CD8-positive, alpha-beta memory T cell (primary cell): ENCODE results near the gene DDX54. TPM values are rescaled to one million over a fixed set of nuclear protein-coding genes. Genes with fewer than 3 reads are reported as not detected.

Source experiments
- CTCF ChIA-PET: fragments of 350-600 bp; sonication (Branson Sonifier 250); formaldehyde crosslinking; loops from one replicate; lab custom pipeline; 2021; ENCODE audit warnings: antibody characterized with exemption; lab: Charles Lee
- POLR2A ChIA-PET: fragments of 350-600 bp; sonication (Branson Sonifier 250); formaldehyde crosslinking; loops from one replicate; lab custom pipeline; 2021; ENCODE audit warnings: antibody characterized with exemption; lab: Charles Lee
- DNase-seq, 5 donors: peaks; one replicate each; pipeline versions ENCODE4 v3.0.0 to v3.0.0-alpha.2; 2020 to 2022; ENCODE audit warnings: mixed read lengths in 1 of 5
- H3K27ac ChIP-seq: one replicate; pipeline ENCODE4 v1.7.0; 2013; ENCODE audit warnings: low read depth, mild to moderate bottlenecking, low read length, moderate library complexity
- H3K27me3 ChIP-seq: 2 replicates; pipeline ENCODE4 v1.7.0; 2013; ENCODE audit warnings: low read length, mild to moderate bottlenecking; ENCODE audit not compliant: insufficient read depth, poor library complexity, severe bottlenecking
- H3K36me3 ChIP-seq: 2 replicates; pipeline ENCODE4 v1.7.0; 2013; ENCODE audit warnings: mild to moderate bottlenecking, low read length, moderate library complexity; ENCODE audit not compliant: insufficient read depth
- H3K4me1 ChIP-seq: 2 replicates; pipeline ENCODE4 v1.7.0; 2013; ENCODE audit warnings: mild to moderate bottlenecking, low read length, moderate library complexity; ENCODE audit not compliant: insufficient read depth
- H3K4me3 ChIP-seq: 2 replicates; pipeline ENCODE4 v1.7.0; 2013; ENCODE audit warnings: mild to moderate bottlenecking, low read length
- H3K9me3 ChIP-seq: 2 replicates; pipeline ENCODE4 v1.7.0; 2013; ENCODE audit warnings: mild to moderate bottlenecking, low read length
- H3K27ac Mint-ChIP-seq, 8 donors: one replicate each; pipeline ENCODE4 v1.8.0; 2020 to 2021; ENCODE audit warnings: mixed read lengths in 8 of 8, mild to moderate bottlenecking in 6 of 8, inconsistent platforms in 3 of 8, moderate library complexity in 3 of 8
- H3K27me3 Mint-ChIP-seq, 2 donors: one replicate each; pipeline ENCODE4 v1.8.0; 2020 to 2021; ENCODE audit warnings: mixed read lengths in 2 of 2, mild to moderate bottlenecking in 1 of 2, moderate library complexity in 1 of 2
- H3K36me3 Mint-ChIP-seq, 3 donors: one replicate each; pipeline ENCODE4 v1.8.0; 2020 to 2021; ENCODE audit warnings: mixed read lengths in 3 of 3, inconsistent platforms in 1 of 3, mild to moderate bottlenecking in 1 of 3
- H3K4me1 Mint-ChIP-seq, 3 donors: one replicate each; pipeline ENCODE4 v1.8.0; 2020 to 2021; ENCODE audit warnings: mixed read lengths in 3 of 3, inconsistent platforms in 1 of 3, mild to moderate bottlenecking in 1 of 3
- H3K4me3 Mint-ChIP-seq, 7 donors: one replicate each; pipeline ENCODE4 v1.8.0; 2020 to 2021; ENCODE audit warnings: mixed read lengths in 7 of 7, mild to moderate bottlenecking in 6 of 7, moderate library complexity in 4 of 7, inconsistent platforms in 2 of 7
- H3K9me3 Mint-ChIP-seq, 5 donors: one replicate each; pipeline ENCODE4 v1.8.0; 2020 to 2022; ENCODE audit warnings: mixed read lengths in 5 of 5, mild to moderate bottlenecking in 3 of 5, moderate library complexity in 2 of 5, inconsistent platforms in 1 of 5
- polyA plus RNA-seq: library from polyadenylated mRNA; unstranded; fragments of 300-500 nt; fragmentation: Illumina TruSeq; gene quantifications from one replicate; pipeline ENCODE4 v1.2.3, GENCODE V29; 2021
- total RNA-seq, 2 experiments: library from RNA; stranded (reverse); gene quantifications; one replicate each; pipeline ENCODE4 v1.2.3, GENCODE V29; 2021

The DDX54 gene
- total and polyA plus RNA-seq, 3 experiments from 2014 or later: 47.7 to 133 (median 131) TPM

DNA sequence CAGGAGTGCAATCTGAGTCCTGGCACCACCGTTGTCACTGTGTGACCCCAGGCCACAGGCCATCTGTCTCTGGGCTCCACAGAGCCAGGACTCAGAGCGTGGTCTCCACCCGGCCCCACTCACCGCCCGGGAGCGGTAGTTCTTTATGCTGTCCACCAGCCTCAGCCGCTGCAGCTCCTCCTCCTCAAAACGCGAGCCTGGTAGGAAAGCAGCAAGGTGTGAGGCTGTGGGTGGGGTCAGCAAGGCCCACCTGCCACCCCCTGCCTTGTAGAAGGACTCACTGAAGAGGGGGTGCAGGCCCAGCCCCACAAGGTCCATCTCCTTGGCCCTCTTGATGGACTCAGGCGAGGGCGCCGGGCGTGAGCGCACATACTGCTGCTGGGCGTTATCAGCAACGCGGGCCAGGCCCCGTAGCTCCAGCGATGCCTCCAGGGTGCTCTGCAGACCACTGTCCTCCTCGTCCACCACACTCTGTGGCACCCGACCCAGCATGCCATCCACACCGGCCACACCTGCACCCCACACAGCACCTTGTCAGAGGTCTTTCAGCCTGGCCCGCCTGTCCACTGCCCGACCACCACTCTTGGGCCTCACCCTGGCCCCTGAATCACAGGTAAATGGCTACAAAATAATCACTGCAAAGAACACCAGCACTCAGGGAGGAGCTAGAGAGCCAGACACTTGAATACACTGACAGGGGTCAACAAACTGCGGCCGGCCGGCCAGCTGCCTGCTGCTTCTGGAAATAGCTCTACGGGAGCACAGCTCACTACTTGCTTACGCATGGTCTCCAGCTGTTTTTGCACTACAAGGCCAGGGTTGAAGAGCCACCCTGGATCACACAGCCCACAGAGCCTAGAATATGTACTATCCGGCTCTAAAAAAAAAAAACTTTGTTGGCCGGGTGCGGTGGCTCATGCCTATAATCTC, 19.5 kb downstream of the DDX54 start:
- no peaks in the 10 kb centered on the region for H3K27me3 Mint-ChIP-seq
- H3K4me3 ChIP-seq: no peak overlapping the region
- H3K4me1 Mint-ChIP-seq: no peaks in the 10 kb centered on the region
- no peak overlapping the region for H3K4me3 Mint-ChIP-seq
- peak overlapping the region in 1 of 8 donors; percentile 21 for H3K27ac Mint-ChIP-seq
- no peaks in the 10 kb centered on the region for H3K9me3 ChIP-seq
- CTCF ChIA-PET: interaction anchor here (0.9 to 2.6 kb wide), 3 partner anchors 9 to 117 kb away, joined by 4 to 17 read pairs (median 8); no protein-coding TSS in a partner anchor
- peaks cover 12 to 90% (median 12%) of the 10 kb centered on the region in 3 donors for H3K36me3 Mint-ChIP-seq
- H3K9me3 Mint-ChIP-seq: no peaks in the 10 kb centered on the region
- DNase-seq: no peak
- H3K36me3 ChIP-seq: peaks cover 54% of the 10 kb centered on the region
- H3K4me1 ChIP-seq: no peaks in the 10 kb centered on the region
- H3K27me3 ChIP-seq: no peaks in the 10 kb centered on the region
- POLR2A ChIA-PET: interaction anchor here (0.6 kb wide), 1 partner anchor 13 kb away, joined by 4 read pairs; no protein-coding TSS in a partner anchor
- no peak overlapping the region for H3K27ac ChIP-seq

DNA sequence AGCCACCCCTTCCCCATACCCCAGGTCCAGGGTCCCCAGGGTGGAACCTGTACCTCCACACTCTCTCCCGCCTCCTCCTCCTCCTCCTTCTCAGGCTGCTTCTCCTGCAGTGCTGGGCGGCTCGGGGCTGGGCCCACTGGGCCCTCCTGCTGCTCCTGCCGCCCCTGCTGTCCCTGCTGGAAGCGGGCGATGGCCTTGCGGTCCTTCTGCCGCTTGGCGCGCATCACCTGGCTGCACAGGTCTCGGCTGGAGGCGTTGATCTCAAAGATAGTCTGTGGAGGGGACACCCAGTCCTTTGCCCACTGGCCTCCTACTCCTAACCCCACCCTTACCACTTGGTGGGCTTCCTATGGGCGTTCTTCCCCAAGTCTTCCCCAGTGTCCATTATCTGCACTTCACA, 21.3 kb downstream of the DDX54 start:
- peaks cover 8 to 92% (median 9%) of the 10 kb centered on the region in 3 donors for H3K36me3 Mint-ChIP-seq
- ChIA-PET CTCF (interaction anchor here (0.6 to 2.6 kb wide), 2 partner anchors 10 to 26 kb away, joined by 4 to 17 read pairs; no protein-coding TSS in a partner anchor), POLR2A (no interaction called here)
- H3K4me1 Mint-ChIP-seq: no peaks in the 10 kb centered on the region
- no peaks in the 10 kb centered on the region for H3K9me3 Mint-ChIP-seq
- DNase-seq: no peak
- Histone ChIP-seq H3K27me3 (no peaks in the 10 kb centered on the region), H3K4me3 (no peak overlapping the region), H3K36me3 (peaks cover 58% of the 10 kb centered on the region), H3K4me1 (no peaks in the 10 kb centered on the region), H3K9me3 (no peaks in the 10 kb centered on the region), H3K27ac (no peak overlapping the region)
- H3K27ac Mint-ChIP-seq: peak overlapping the region in 1 of 8 donors; percentile 73
- peak overlapping the region in 1 of 7 donors; percentile 40 for H3K4me3 Mint-ChIP-seq
- H3K27me3 Mint-ChIP-seq: no peaks in the 10 kb centered on the region

DNA sequence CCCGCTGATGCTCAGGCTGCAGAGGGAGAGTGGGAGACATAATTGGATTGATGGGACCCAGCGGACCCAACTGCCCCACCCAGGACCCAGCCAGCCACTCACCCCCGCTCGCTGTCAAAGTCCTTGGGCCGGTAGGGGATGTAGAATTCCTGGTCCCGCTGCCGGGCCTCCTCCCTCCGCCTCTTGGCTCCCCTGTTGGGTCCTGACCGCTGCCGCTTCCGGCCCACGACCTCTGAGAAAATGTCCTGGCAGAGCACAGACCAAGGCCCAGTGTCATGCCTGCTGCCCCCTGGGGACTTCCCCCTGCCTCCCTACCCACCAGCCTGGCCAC, 22.3 kb downstream of the DDX54 start:
- no peaks in the 10 kb centered on the region for H3K9me3 ChIP-seq
- ChIA-PET CTCF (interaction anchor here (1.3 to 4.0 kb wide), 2 partner anchors 12 to 114 kb away, joined by 3 to 17 read pairs; no protein-coding TSS in a partner anchor), POLR2A (no interaction called here)
- peaks cover 8 to 92% (median 8%) of the 10 kb centered on the region in 3 donors for H3K36me3 Mint-ChIP-seq
- no peaks in the 10 kb centered on the region for H3K27me3 Mint-ChIP-seq
- H3K27ac ChIP-seq: no peak overlapping the region
- no peaks in the 10 kb centered on the region for H3K4me1 ChIP-seq
- H3K4me1 Mint-ChIP-seq: no peaks in the 10 kb centered on the region
- no peak for DNase-seq
- peak overlapping the region in 1 of 8 donors; percentile 44 for H3K27ac Mint-ChIP-seq
- no peaks in the 10 kb centered on the region for H3K27me3 ChIP-seq
- H3K36me3 ChIP-seq: peaks cover 56% of the 10 kb centered on the region
- H3K4me3 ChIP-seq: no peak overlapping the region
- no peaks in the 10 kb centered on the region for H3K9me3 Mint-ChIP-seq
- H3K4me3 Mint-ChIP-seq: peak overlapping the region in 1 of 7 donors; percentile 56

DNA sequence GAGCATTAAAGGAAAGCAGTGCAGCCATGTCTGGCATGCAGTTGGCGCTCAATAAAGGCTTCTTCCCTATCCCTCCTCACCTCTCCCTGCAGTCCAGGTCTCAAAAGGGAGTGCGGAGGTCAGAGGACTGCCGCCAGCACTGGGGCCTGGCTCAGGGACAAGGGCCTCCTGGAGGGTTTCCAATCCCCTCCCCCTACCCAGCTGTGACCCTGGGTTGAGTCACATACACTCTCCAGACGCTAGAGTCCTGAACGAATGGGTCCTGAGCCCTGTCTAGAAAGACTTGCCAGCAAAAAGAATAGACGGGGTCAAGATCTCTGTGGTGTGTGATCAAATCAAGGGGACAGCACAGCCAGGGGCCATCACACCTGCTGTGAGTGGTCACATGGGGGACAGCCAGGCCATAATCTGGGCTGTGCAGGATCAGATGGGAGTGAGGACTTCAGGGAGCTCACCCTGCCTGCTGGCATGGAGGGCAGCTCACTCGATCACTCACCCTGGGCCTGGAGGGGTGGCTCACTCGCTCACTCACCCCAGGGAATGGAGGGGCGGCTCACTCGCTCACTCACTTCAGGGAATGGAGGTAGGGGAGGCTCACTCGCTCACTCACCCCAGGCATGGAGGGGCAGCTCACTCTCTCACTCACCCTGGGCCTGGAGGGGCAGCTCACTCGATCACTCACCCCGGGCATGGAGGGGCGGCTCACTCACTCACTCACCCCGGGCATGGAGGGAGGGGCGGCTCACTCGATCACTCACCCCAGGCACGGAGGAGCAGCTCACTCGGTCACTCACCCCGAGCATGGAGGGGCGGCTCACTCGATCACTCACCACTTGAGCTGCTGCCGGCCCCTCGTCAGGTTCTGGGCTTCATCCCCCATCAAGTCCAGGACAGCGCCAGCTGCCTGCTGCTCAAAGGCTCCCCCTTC, 22.9 kb downstream of the DDX54 start:
- H3K27ac Mint-ChIP-seq: peak overlapping the region in 1 of 8 donors; percentile 44
- peaks cover 8 to 93% (median 8%) of the 10 kb centered on the region in 3 donors for H3K36me3 Mint-ChIP-seq
- no peaks in the 10 kb centered on the region for H3K4me1 Mint-ChIP-seq
- no peaks in the 10 kb centered on the region for H3K9me3 Mint-ChIP-seq
- no peaks in the 10 kb centered on the region for H3K27me3 Mint-ChIP-seq
- POLR2A ChIA-PET: no interaction called here
- Histone ChIP-seq H3K4me1 (no peaks in the 10 kb centered on the region), H3K9me3 (no peaks in the 10 kb centered on the region), H3K4me3 (no peak overlapping the region), H3K36me3 (peaks cover 56% of the 10 kb centered on the region), H3K27ac (no peak overlapping the region), H3K27me3 (no peaks in the 10 kb centered on the region)
- CTCF ChIA-PET: interaction anchor here (1.3 to 4.0 kb wide), 2 partner anchors 12 to 114 kb away, joined by 3 to 17 read pairs; no protein-coding TSS in a partner anchor
- DNase-seq: no peak
- no peak overlapping the region for H3K4me3 Mint-ChIP-seq

DNA sequence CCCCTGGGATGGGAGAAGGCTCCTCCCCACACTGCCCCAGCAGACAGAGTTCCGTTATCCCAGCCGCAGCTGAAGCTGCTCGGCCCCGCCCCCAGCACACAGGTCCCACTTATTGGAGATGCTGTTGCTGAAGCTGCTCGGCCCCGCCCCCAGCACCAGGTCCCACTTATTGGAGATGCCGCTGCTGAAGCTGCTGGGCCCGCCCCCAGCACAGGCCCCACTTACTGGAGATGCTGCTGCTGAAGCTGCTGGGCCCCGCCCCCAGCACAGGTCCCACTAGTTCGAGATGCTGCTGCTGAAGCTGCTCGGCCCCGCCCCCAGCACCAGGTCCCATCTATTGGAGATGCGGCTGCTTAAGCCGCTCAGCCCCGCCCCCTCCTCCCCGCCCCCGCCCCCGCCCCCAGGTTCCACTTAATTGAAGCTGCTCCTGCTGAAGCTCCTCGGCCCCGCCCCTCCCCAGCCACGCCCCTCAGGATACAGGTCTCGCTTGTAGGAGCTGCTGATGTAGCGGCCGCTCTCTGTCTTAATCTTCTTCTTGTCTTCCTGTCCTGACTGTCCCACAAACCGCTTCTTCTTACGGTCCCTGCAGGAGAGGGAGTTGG, 23.8 kb downstream of the DDX54 start:
- Histone ChIP-seq H3K9me3 (no peaks in the 10 kb centered on the region), H3K27ac (no peak overlapping the region), H3K4me1 (no peaks in the 10 kb centered on the region), H3K4me3 (no peak overlapping the region), H3K36me3 (peaks cover 56% of the 10 kb centered on the region), H3K27me3 (no peaks in the 10 kb centered on the region)
- Mint-ChIP-seq H3K9me3 (no peaks in the 10 kb centered on the region), H3K4me1 (peaks cover 1 to 7% (median 3%) of the 10 kb centered on the region in 3 donors), H3K27me3 (no peaks in the 10 kb centered on the region), H3K4me3 (no peak overlapping the region), H3K36me3 (peaks cover 8 to 88% (median 11%) of the 10 kb centered on the region in 3 donors), H3K27ac (no peak overlapping the region)
- POLR2A ChIA-PET: interaction anchor here (0.5 kb wide), 1 partner anchor 21 kb away, joined by 3 read pairs; no protein-coding TSS in a partner anchor
- DNase-seq: no peak
- CTCF ChIA-PET: interaction anchor here (4.0 kb wide), 1 partner anchor 13 kb away, joined by 17 read pairs; no protein-coding TSS in a partner anchor

DNA sequence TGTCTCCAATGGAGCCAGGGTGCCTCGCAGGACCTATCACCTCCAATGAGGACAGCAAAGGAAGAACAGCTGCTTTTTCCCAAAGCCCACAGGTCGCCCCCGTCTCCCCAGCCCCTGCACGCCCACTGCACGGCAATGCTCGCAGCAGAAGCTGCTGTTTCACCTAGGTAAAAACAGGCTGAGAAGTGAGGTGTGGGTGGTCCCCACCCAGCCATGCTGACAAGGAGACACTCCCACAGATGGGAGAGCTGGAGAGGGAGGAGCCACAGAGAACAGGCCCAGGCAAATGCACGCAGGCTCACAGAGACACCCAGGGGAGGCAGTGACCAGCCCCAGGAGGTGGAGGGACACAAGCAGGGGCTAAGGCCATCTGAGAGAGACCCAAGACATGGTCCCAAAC, 25.3 kb downstream of the DDX54 start:
- Mint-ChIP-seq H3K27ac (peak overlapping the region in 1 of 8 donors; percentile 17), H3K4me1 (peaks cover 1 to 14% (median 7%) of the 10 kb centered on the region in 3 donors), H3K36me3 (peaks cover 4 to 74% (median 7%) of the 10 kb centered on the region in 3 donors), H3K4me3 (no peak overlapping the region), H3K27me3 (peaks cover 4 to 6% of the 10 kb centered on the region in 2 donors), H3K9me3 (no peaks in the 10 kb centered on the region)
- no peak for DNase-seq
- Histone ChIP-seq H3K27ac (no peak overlapping the region), H3K36me3 (peaks cover 45% of the 10 kb centered on the region), H3K4me1 (peaks cover 5% of the 10 kb centered on the region), H3K9me3 (no peaks in the 10 kb centered on the region), H3K27me3 (no peaks in the 10 kb centered on the region), H3K4me3 (no peak overlapping the region)
- ChIA-PET POLR2A (no interaction called here), CTCF (interaction anchor here (4.0 kb wide), 1 partner anchor 15 kb away, joined by 17 read pairs; no protein-coding TSS in a partner anchor)

DNA sequence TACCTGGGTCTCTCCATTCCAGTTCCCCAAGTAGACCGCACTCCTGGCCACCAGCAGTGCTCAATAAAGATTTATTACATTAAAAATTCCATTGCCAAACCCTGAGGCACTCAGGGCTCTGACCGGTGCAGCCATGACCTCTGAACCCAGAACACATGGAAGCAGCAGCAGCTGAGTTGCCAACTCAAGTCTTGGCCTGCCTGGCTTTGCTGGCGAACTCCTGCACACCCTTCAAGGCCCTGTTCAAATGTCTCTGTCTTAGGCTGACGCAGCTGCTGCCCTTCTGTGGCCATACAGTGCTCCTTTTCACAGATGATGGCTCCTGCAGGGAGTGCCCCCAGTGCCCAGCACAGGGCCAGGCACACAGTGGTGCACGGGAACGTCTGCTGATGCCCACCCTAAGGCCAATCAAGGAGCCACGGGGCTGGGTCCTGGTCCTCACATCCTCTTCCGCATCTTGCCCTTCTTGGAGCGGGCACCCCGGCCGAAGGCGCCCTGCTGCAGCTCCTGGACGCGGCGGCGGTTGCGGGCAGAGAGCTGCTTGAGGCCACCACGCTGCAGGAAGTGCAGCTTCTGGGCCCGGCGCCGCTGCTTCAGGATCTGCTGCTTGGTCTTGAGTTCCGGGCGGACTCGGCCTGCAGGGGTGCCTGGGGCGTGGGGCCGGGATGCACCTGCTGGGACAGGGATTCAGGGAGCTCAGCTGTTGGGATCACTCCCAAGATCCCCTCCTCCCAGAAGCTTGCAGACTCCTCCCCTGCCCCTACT, 26.7 kb downstream of the DDX54 start:
- H3K4me1 Mint-ChIP-seq: peaks cover 6 to 19% (median 13%) of the 10 kb centered on the region in 3 donors
- peak overlapping the region in 1 of 8 donors; percentile 29 for H3K27ac Mint-ChIP-seq
- Histone ChIP-seq H3K4me1 (peaks cover 13% of the 10 kb centered on the region), H3K27ac (no peak overlapping the region), H3K9me3 (no peaks in the 10 kb centered on the region), H3K4me3 (no peak overlapping the region), H3K27me3 (peaks cover 5% of the 10 kb centered on the region), H3K36me3 (peaks cover 34% of the 10 kb centered on the region)
- CTCF ChIA-PET: no interaction called here
- peaks cover 4 to 62% (median 7%) of the 10 kb centered on the region in 3 donors for H3K36me3 Mint-ChIP-seq
- no peak for DNase-seq
- H3K27me3 Mint-ChIP-seq: peaks cover 6% of the 10 kb centered on the region in 2 donors
- POLR2A ChIA-PET: no interaction called here
- H3K9me3 Mint-ChIP-seq: no peaks in the 10 kb centered on the region
- peak overlapping the region in 1 of 7 donors; percentile 28 for H3K4me3 Mint-ChIP-seq
